GM12892 (cell line): Measurements from ENCODE around the gene IL6ST.

ENCODE experiments used
- POLR2A ChIP-seq: IDR thresholded peaks from 2 replicates; pipeline ENCODE4 v1.6.1; 2011; ENCODE audit warnings: low read depth, low read length, control low read depth
- POLR2AphosphoS5 ChIP-seq: IDR thresholded peaks from 2 replicates; pipeline ENCODE4 v1.6.1; 2011; ENCODE audit warnings: low read depth, low read length, control low read depth

DNA sequence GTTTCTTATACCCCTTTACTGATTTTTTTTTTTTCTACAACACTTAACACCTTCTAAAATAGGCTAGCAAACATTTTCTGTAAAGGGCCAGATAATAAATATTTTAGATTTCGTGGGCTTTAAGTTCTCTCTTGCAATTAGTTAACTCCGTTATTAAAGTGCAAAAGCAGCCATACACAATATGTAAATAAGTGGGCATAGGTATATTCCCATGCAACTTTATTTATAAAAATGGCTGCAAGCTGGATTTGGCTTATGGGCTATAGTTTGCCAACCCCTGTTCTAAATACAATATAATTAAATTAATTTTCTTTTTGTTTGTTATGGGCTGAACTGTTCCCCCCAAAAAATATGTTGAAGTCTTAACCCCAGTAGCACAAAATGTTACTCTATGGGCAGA lies 10.8 kb downstream of the IL6ST start:
- TF ChIP-seq POLR2AphosphoS5, result no peak
- no peak for TF ChIP-seq POLR2A
